ENCODE data around the gene AKAP13.
"Not testable (repeated sequence)": the region's sequence is repeated elsewhere in the genome, so short reads cannot be mapped to it uniquely, and the experiment has no call there.

AKAP13 gene

DNA sequence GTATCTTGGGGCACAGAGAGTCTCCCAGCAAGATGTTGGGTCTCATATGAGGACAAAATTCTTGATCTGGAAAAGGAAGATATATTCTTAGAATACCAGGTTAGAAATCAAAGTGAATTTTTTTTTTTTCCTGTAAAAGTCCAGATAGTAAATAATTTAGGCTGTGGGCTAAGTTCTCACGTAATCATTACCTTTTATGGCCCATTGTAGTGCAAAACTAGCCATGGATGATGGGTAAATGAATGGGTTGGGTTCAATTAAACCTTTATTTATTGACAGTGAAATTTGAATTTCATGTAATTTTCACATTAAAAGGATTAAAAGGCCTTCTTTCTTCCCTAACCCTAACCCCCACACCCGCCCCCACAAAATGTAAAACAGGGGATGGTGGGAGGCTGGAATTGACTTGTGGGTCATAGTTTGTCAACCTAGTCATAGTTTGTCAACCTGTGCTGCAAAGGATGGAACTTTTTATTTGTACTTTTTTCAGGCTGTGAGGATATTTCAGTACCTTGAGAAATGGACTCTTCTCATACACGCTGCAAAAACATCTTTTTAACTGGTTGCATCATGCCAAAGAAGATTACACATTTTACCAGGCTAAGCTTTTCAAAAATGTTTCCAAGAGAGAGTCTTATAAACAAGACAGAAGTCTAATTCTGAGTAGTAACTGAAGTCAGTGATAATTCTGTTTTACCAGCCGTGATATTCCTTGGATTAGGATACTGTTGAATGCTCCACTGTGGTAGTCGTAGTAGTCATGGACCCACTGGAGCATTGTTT is 138.8 kb downstream of the AKAP13 start:
- FAIRE-seq (no peak), DNase-seq (ENCODE audit: insufficient read length, low spot score) (no peak)

DNA sequence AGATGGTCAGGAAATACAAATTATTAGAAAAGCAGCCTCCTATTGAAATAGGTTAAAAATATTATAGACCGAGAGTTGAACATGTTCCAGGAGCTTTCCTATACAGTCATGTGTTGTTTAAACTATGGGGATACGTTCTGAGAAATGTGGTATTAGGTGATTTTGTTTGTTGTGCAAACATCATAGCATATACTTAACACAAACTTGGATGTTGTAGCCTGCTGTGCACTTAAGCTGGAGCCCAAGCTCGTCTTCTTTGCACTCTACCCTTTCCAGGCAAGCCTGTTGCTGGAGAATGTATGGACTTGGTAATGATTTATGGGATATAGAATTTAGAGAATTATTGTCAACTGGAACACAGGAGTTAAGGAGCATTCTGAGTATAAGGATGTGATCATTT is 140.2 kb downstream of the AKAP13 start:
- DNase-seq (ENCODE audit: insufficient read length, low spot score) (no peak), FAIRE-seq (no peak)

DNA sequence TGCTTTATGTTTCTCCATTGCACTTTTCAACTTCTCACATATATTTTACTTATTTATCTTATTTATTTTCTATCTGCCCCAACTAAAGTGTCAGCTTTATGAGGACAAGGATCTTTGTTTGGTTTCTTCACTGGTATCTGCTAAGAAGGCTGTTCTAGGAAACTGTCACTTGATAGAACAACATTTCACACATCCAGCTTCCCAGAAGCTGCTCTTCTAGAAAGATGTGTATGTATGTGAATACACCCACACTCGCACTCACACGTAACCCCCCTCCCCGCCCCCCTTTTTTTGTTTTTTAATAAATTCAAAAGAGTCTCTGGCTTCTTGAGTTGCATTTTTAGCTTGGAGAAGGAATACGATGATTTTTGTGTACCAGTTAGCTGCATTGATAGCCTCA is 143.1 kb downstream of the AKAP13 start:
- no peak for FAIRE-seq
- DNase-seq (ENCODE audit: insufficient read length, low spot score) = no peak

DNA sequence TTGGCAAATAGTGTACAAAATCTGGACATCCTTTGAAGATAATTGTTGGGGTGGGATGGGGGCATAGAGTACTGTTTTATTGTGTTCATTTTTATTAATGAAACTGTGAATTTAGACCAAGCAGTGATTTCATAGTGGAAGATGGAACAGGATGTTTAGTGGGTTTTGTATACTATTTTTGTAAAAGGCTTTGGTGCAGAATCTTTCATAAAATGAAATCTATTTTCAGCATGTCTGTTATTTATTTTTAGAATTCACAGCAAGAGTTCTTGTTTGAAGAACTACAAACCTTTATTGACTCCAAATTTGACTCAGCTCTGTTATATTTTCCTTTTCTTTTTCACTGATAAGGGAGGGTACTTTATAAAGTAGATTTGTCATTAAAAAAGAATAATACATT is 145.4 kb downstream of the AKAP13 start:
- DNase-seq (ENCODE audit: insufficient read length, low spot score) = no peak
- FAIRE-seq = no peak

DNA sequence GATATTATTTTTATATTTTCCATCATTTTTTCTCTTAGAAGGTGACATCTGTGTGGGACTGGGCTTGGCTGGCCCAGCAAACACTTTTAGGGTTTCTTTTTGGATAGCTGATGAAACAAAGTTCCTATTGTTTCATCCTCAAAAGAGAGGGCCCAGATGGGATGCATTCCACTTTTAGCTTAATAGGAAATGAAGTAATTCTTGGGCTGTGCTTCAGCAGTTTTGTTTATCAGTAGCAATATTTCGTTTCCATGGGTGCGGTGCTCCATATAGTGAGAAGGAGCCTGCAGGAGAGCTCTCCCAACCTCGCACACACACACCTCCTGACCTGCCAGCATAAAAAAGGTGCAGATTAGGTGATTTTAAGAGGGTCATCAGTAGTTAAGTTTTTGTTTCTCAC is 147.5 kb downstream of the AKAP13 start:
- DNase-seq (ENCODE audit: insufficient read length, low spot score) = no peak
- no peak for FAIRE-seq

DNA sequence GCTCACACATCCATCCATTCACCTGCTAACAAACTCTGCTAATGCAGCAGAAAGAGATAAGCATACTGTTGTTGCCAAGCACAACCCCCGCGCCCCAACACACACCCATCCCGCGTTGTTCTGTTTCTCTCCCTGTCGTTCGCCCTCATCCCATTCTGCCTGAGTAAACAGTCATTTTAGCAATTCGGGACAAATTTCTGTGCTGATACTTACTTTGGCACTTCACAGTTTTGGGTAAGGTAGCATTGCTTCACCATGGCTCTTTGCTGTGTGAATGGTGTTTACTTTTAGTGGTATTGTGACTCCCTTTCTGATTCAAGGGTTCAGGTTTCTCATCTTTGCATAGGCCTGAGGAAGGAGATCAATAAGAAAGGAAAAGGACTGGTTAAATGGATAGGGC is 149.7 kb downstream of the AKAP13 start:
- DNase-seq (ENCODE audit: insufficient read length, low spot score) (no peak), FAIRE-seq (no peak)

DNA sequence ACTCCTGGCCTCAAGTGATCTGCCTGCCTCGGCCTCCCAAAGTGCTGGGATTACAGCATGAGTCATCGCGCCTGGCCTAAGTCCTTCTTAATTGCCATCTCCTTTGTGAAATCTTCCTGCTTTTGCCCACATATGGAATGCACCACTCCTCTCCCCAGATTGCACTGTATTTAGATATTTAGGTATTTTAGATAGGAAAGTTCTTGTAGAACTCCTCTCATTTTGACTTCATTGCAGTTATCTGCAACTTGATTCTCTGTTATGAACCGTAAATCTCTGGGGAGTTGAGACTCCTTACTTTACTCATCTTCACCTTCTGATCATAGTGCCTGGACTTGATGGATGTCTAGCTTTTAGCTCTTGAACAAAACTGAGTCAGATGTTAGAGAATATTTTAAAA is 150.7 kb downstream of the AKAP13 start:
- DNase-seq (ENCODE audit: insufficient read length, low spot score) = no peak
- no peak for FAIRE-seq

DNA sequence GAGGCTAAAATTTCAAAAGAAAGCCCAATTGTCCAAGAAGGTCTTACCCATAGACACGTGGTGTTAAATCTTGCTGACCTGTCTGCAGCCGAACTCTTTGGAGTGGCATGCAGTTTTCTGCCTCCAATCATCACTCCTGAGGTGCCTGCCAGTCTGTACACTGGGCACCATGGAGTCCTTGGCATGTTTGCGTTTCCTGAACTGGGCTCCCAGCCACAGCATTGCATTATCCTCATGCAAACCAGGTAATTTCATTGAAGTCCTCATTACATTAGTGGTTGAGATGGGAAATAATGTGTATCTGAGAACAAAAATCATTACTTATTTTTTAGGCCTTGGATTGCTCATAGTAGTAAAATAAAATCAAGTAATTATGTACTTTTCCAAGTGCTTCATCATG is 152.3 kb downstream of the AKAP13 start:
- no peak for DNase-seq (ENCODE audit: insufficient read length, low spot score)
- no peak for FAIRE-seq

DNA sequence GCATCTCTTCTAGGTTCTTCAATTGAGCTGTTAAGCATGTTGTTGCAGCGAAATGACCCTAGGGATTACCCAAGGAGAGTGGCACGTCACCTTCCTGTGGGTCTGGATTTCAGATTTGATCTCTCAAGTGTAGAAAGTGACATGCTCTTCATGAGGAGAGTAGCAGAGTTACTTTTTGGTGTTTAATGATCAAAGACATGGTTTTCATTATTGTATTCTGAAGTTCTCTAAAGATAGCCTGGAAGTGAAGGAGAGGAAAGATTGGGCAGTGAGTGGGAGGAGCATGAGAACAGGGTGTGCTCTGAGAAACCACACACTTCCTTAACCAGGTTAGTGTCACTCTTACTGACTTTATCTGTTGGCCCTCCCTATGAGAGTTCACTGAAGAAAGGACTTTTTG is 153.6 kb downstream of the AKAP13 start:
- FAIRE-seq = no peak
- no peak for DNase-seq (ENCODE audit: insufficient read length, low spot score)

DNA sequence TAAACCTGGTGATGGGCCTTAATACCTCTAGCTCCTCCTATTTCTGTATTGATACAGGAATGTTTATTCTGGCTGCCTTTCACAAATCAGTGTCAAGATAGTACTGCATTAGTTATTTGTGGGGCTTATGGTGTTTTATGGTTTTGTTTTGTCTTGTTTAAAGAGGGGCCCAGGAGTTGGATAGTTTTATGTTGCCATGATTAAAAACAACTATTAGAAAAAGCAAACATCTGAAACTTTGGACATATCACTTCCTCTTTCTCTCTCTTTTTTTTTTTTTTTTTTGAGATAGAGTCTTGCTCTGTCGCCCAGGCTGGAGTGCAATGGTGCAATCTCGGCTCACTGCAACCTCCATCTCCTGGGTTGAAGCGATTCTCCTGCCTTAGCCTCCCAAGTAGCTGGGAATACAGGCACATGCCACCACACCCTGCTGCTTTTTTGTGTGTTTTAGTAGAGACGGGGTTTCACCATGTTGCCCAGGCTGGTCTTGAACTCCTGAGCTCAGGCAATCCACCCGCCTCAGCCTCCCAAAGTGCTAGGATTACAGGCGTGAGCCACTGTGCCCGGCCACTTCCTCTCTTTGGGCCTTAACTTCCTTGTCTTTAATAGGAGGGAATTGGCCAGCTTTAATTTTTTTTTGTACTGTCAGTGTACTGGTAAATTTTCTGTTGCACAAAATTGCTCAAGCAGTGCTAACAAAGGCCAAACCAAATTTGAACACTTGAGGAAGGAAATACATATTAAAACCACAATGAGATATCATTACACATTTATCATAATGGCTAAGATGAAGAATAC is 155.3 kb downstream of the AKAP13 start:
- not testable (repeated sequence) for DNase-seq (ENCODE audit: insufficient read length, low spot score); FAIRE-seq

DNA sequence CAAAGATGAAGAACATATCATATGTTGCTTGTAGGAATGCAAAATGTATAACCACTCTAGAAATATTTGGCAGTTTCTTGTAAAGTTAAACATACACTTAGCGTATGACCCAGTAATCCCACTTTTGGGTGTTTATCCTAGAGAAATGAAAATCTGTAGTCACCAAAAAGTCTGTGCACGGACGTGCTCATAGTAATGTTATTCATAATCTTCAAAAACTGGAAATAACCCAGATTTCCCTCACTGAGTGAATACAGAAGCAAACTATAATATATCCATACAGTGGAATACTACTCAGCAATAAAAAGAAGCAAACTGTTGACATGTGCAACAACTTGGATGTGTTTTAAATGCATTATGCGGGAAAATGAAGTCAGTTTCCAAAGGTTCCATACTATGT is 155.9 kb downstream of the AKAP13 start:
- FAIRE-seq (no peak), DNase-seq (ENCODE audit: insufficient read length, low spot score) (no peak)

DNA sequence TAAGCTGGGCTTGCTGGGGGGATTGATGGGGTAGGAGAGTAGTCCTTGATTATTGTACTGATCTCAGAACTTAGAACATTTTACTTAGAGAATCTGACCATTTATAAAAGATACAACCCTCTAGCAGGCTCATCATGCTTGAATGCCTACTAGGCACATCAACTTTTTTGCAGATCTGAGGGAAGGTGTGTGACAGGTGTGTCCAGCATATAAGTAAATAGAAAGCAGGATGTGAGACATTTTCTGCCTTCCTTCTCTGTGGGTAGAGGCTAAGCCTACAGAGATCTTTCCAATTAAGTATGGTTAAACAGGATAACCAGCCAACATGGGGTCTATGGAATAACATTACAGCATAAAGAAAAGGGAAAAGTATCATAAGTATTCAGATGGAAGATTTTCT is 159.1 kb downstream of the AKAP13 start:
- FAIRE-seq (no peak), DNase-seq (ENCODE audit: insufficient read length, low spot score) (no peak)

DNA sequence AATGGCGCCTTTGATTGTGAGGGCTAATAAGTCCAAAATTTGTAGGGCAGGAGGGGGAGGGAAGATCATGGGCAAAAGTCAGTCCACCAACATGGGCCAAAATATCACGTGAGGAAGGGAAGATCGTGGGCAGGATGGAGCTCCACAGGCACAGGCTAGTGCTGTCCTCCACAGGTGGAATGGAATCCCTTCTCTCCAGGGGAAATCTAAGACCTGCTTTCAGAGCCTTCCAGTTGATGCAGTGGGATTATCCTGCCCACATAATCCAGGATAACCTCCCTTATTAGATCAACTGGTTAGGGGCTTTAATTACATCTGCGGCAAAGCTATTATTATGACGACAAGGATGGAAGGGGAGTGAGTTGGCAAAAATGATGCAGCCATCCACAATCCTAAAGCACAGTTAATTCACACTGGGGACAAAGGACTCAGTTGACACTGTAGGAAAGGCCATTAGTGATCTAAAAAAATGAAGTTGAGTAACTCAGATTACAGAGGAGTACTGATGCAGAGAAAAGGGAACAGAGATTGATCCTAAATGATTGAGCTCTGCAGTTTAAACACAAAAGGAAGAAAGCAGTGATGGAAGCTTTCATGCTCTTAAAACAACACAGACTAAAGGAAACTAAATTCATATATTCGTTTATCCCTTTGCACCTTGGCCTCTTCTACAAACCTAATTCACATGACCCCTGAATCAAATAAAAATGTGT is 159.8 kb downstream of the AKAP13 start:
- FAIRE-seq = no peak
- no peak for DNase-seq (ENCODE audit: insufficient read length, low spot score)

DNA sequence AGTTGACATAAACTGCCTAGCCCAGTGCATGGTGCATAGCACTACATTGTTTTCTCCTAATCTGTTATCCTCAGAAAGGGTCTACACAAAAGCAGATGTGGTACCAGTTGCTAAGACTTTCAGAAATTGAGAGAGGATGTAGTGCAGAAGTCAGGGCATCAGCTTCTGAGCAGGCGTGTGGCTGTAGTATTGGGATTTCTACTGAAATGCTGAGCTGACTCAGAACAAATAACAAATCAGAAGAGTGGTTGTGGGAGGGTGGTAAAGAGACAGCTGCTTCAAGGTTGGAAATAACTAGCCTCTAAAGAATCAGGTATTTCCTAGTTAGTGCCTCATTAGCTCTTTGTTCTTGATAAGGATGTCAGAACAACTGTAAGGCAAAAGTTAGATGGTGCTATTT is 161.3 kb downstream of the AKAP13 start:
- DNase-seq (ENCODE audit: insufficient read length, low spot score) (no peak), FAIRE-seq (no peak)

DNA sequence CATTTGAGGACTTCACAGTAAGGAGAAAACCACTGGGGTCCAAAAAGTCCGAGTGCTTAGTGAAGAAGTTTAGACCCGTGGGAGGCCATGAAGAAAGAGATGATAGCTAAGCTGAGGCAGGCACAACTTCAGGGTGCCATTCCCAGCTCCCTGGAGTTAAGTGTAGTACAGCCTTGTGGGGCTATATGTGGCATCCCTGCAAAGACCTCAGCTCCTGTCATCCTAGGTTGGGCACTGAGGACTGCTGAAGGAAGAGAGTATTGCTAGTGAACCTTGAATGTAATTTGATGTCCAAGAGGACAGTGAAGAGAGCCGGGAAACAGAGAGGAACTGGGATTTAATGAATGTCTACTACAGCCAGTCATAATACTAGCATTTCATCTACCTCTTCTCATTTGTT is 162.1 kb downstream of the AKAP13 start:
- FAIRE-seq (no peak), DNase-seq (ENCODE audit: insufficient read length, low spot score) (no peak)

DNA sequence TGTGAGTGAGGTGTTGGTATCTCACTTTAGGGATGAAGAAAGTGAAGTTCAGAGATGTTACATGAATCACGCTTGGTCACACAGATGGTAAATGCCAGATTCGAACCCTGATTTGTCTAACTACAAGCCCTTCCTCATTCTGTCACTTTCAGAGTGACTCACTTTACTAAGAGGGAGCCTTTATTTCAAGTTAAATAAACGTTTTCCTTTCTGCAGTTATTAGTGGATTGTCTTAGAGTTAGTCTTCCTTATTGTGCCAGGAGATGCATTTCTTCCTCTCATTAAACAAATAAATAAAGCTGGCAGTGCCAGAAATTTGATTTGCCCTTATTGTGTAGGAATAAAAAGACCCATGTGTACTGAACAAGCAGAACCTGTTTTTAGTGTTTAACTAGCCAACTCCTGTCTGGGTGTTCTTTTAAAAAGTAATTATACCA is 162.5 kb downstream of the AKAP13 start:
- DNase-seq (ENCODE audit: insufficient read length, low spot score) (no peak), FAIRE-seq (no peak)

DNA sequence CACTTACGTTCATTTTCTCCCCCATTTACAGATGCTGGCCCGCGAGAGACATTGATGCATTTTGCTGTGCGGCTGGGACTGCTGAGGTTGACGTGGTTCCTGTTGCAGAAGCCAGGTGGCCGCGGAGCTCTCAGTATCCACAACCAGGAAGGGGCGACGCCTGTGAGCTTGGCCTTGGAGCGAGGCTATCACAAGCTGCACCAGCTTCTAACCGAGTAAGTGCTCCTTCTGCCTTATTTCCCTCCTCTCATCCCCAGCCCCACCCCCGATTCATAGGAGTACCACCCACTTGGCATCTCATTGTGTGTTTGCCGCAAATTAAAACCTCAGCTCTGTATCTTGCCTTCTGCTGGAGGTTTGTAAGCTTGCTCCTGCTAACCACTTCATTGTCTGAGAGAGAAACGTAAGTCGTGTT is 163.3 kb downstream of the AKAP13 start:
- no peak for DNase-seq (ENCODE audit: insufficient read length, low spot score)
- FAIRE-seq = no peak

DNA sequence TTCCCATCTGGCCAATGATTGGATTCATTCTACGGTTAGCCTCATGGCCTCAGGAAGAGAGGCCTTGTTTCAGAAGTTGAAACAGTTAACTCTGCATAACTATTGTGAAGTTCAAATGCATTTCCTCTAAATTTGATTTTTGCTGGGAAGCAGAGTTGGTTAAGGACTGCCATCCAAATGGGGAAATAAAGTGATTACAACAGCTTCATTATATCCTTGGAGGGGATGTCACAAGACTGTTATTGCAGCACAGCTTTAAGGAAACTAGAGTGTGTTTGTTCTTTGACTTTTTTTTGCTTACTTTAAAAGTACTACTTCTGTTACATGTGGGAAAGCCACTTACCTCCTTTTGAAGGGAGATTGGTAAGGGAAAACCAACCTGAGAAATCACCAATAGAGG is 164.8 kb downstream of the AKAP13 start:
- FAIRE-seq (no peak), DNase-seq (ENCODE audit: insufficient read length, low spot score) (no peak)

DNA sequence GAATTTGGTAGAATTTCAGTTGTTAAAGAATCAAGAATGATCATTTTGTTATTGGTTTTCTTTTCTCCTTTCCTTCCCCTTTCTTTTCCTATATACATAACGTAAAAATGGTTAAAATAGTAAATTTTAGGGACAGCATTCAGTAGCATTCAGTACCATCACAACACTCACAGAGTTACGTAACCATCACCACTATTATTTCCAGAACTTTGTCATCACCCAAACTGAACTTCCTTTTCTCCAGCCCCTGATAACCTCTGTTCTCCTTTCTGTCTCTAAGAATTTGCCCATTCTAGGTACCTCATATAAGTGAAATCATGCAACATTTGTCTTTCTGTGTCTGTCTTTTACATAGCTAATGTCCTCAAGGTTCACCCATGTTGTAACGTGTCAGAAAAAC is 165.3 kb downstream of the AKAP13 start:
- DNase-seq (ENCODE audit: insufficient read length, low spot score) = no peak
- FAIRE-seq = no peak

DNA sequence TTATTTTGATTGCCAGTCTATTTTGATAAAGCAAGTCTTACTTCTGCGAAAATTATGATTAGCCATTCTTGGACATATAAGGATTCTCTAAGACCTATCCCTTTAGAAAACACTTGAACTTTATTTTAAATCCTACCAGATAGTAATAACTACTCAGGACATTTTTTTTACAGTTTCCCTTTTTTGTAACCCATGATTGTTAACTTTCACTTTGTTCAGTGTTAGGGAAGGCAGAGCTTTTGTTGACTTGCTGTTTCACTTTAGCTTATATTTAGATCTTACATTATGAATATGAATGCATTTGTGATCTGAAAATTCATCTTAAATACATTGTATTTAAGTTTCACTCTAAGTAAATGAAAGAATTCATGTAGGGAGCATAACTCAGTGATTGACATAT is 167.0 kb downstream of the AKAP13 start:
- no peak for FAIRE-seq
- no peak for DNase-seq (ENCODE audit: insufficient read length, low spot score)

DNA sequence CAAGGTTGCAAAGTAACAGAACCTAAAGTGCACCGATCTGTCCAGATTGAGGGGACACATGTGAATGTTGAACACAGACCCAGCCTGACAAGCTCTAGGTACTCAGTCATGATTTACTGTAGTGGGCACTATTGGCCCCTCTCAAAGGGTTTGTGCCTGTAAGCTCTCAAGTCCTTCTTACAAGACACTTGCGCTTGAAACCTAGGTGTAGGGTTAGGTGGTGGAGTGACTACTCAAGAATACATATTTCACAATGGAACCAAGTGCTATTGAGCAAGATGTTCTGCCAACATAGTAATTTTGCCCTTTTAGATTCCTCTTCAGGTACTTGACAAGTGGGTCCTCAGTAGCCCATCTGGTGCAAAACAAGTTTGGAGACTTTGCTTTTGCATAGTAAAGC is 169.9 kb downstream of the AKAP13 start:
- DNase-seq (ENCODE audit: insufficient read length, low spot score) = no peak
- FAIRE-seq = no peak

Data from HTR-8/SVneo (cell line).